GM19397 (cell line): Measurements from ENCODE around the gene TEX10.
A peak's percentile ranks its signal among the peaks of the same experiment; 100 is the strongest.
"Not testable (repeated sequence)": the region's sequence is repeated elsewhere in the genome, so short reads cannot be mapped to it uniquely, and the experiment has no call there.

ENCODE experiments used
- ATAC-seq: cut with Tn5 transposase; IDR thresholded peaks from one replicate; pipeline ENCODE4 v1.9.1; 2021; ENCODE audit warnings: mild to moderate bottlenecking, moderate library complexity; ENCODE audit not compliant: unreplicated experiment

The TEX10 gene

DNA sequence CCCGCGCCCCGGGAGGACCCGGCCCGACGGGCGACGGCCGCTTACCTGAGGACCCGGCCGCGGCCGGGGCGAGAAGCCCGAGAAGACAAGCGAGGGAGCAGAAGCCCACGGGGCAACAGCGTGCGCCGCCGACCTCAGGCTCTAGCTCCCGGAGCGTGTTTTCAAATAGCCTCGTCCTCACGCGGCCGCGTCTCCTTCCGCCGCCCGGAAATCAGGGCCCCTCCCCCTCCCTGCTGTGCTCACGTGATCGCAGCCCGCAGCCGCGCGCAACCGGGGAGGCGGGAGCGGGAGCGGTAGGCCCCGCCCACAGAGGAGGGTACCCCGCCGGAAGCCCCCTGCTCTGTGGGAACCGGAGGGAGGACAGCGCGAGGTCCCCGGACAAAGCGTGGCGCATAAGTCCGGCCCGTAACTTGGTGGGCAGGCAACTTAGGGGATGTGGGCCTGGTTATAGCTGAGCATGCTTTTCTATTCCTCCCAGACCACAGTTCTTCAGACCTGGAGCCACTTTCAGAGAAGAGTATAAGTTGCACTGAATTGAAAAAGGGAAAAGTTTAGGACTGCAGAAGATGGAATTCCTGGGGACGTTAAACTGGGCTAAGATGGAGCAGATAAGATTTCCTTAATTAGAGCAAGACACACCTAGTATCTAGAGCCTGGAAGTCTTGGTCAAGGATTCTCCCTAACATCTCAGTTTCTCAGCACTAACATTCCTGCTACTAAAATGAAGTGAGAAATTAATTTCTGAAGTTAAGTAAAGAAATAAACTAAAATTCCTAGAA, at the start of gene TEX10:
Gene TEX10 (minus strand): TSS at position 216 of the 779 bp plus-strand sequence. CDS start 3,579 bp downstream, outside the sequence.
- ATAC-seq, result peak; percentile 88

- no peak for ATAC-seq
Observed at GRCh38 chr9:100401042-100401441, 48.3 kb upstream of the TEX10 start.

GRCh38 chr9:100397529-100398266, 45.0 kb upstream of the TEX10 start:
- no peak for ATAC-seq

DNA sequence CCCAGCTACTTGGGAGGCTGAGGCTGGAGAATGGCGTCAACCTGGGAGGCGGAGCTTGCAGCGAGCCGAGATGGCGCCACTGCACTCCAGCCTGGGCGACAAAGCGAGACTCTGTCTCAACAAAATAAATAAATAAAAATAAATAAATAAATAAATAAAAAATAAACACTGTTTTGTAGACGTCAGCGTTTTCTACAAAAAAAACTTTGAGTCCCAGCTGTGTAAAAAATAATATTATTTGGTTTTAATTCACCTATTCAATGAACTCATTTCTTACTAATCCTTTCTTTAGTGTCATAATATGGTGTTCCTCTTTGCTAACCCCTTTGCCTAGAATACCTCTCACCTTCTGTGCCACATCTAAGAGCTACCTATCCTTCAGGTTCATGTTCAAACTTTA, 44.0 kb upstream of the TEX10 start:
- no peak for ATAC-seq

- ATAC-seq, result no peak
Observed at GRCh38 chr9:100394816-100395215, 42.1 kb upstream of the TEX10 start.

GRCh38 chr9:100394032-100394695, 41.4 kb upstream of the TEX10 start:
- no peak for ATAC-seq

GRCh38 chr9:100392989-100393388, 40.2 kb upstream of the TEX10 start:
- ATAC-seq, result not testable (repeated sequence)

DNA sequence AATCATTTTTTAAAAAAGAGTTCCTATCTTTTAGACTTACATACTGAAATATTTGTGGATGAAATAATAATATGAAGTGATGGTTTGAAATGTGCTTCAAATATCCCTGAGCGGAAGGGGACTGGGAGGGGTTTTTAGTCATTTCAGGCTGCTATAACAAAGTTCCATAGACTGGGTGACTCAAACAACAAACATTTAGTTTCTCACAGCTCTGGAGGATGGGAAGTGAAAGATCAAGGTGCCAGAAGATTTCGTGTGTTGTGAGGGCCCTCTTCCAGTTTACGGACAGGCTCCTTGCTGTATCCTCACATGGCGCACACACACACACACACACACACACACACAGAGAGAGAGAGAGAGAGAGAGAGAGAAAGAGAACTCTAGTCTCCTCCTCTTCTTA, 27.1 kb upstream of the TEX10 start:
- no peak for ATAC-seq

GRCh38 chr9:100377015-100377414, 24.3 kb upstream of the TEX10 start:
- no peak for ATAC-seq

DNA sequence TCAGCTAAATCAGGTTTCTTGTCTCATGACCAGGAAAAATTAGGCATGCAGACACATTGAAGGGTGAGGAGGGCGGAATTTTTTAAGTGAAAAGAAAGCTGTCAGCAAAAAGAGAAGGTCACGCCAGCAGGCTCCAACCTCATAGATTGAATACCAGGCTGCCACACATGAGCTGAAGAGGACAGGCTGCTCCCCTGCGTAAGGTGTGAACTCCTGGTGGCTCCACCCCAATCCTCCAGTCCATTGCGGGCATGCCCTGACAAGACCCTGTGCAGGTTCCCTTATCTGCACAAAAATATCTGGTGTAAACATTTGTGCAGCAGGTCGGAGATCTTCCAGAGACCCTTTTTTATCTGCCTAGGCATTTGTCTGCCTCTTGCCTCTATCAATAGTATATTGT, 22.9 kb upstream of the TEX10 start:
- no peak for ATAC-seq

- ATAC-seq, result no peak
Observed at GRCh38 chr9:100372648-100373047, 19.9 kb upstream of the TEX10 start.

DNA sequence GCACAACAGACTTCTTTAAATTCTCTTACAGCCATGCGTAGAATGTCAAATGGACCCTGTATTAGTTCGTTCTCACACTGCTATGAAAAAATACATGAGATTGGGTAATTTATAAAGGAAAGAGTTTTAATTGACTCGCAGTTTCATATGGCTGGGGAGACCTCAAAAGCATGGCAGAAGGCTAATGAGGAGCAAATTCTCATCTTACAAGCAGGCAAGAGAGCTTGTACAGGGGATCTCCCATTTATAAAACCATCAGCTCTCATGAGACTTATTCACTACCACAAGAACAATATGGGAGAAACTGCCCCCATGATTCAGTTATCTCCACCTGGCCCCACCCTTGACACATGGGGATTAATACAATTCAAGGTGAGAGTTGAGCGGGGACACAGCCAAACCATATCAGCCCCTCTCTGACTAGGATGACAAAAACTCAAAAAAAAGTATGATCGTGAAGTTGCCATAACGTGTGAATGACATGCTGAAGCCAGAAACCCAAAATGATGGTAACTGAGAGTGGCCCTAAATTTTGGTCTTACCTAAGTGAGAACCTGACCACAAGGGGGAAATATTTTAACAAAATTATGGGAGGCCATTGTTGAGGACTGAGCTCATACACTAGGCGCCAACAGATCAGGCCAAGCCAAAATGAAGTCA, 17.5 kb upstream of the TEX10 start:
- no peak for ATAC-seq

GRCh38 chr9:100368672-100369071, 15.9 kb upstream of the TEX10 start:
- no peak for ATAC-seq

DNA sequence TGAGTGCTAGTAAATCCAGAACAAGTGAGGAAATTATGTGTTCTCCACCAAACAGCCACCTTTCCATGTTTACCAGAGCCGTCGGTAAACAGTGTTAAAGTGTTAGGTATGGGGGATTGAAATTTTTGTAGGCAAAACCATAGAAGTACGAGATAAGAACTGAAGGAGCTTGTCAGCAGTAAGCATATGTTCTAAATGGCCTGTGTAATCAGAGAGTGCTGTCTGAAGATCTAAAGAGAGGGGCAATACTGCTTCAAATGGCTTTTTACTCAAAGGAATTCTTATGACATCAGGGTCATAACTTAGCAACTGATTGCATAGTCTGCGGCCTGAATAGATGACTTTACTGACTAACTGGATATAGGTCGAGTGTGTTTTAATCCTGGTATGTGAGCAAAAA, 13.4 kb upstream of the TEX10 start:
- no peak for ATAC-seq

DNA sequence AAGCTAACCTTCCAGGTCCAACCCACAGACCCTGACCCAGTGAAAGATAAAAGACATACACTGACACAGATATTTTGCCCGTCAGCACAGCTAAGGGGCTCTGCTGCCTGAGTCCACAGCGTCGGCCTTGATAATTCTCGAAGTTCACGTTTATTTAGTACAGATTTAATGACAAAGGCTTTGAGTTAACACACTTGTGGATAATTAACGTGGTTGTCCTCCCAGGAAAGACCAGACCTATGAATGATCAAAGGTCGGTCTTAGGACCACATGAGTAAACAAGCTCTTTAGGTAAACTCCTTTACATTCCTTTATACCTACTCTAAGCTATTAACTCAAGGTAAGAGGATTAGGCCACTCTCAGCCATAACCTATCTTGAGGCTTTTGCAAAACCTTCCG, 11.3 kb upstream of the TEX10 start:
- no peak for ATAC-seq

DNA sequence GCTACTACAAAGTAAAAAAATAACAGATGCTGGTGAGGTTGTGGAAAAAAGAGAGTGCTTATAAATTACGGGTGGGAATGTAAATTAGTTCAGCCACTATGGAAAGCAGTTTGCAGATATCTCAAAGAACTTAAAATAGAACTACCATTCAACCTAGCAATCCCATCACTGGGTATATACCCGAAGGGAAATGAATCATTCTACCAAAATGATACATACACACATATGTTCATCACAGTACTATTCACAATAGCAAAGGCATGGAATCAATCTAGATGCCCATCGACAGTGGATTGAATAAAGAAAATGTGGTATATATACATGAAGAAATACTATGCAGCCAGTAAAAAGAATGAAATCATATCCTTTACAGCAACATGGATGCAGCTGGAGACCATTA, 6.3 kb upstream of the TEX10 start:
- ATAC-seq, result no peak

DNA sequence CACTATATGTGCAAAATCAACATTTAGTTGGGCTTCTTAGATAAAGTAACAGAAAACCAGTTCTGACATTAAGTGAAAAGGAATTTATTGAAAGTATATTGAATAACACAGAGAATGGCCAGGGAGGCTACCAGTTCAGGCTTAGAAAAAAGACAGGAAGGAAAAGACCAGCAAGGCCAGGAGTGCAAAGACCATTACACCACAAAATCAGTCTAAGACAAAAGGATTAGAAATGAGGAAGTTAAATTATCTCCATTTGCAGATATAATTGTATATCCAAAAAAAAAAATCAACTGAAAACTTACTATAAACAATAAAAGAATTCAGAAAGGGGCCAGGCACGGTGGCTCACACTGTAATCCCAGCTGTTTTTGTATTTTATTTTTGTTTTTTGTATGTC, 4.8 kb upstream of the TEX10 start:
- ATAC-seq, result no peak

GRCh38 chr9:100355561-100355960, 2.8 kb upstream of the TEX10 start:
- ATAC-seq, result no peak

GRCh38 chr9:100354121-100354800, 1.5 kb upstream of the TEX10 start:
- no peak for ATAC-seq

GRCh38 chr9:100352201-100352726, 478 bp downstream of the TEX10 start:
- peak; percentile 43 for ATAC-seq
